ENCODE measurements around the gene POLR2I. TPM values are rescaled to one million over a fixed set of nuclear protein-coding genes. Genes with fewer than 3 reads are reported as not detected.

The POLR2I gene
- total and polyA plus RNA-seq, 9 of the 15 experiments (the other 6 are each of a cell fraction or from before 2014, with no cell fraction given), result 28.0 to 283 (median 123) TPM

- intact Hi-C loops (cut with micrococcal nuclease), result loop anchor here (1.0 to 10.0 kb wide), 3 partner anchors 23 to 121 kb away; partner anchors contain the start of gene SDHAF1
- FAIRE-seq, result no peak
- TF ChIP-seq GABPA (tag; conservative IDR thresholded peaks at IDR 0.05; ENCODE audit: low read depth), result peak; percentile 54
- peak; percentile 56 for TF ChIP-seq SUPT5H (IDR thresholded peaks at IDR 0.05)
- TF ChIP-seq NCOA1 (IDR thresholded peaks at IDR 0.05; ENCODE audit: low read depth), result no peak
- TF ChIP-seq PRDM10 (IDR thresholded peaks at IDR 0.05; ENCODE audit: partially characterized antibody), result peak; percentile 37
- TF ChIP-seq ZNF445 (CRISPR knock-in tag; IDR thresholded peaks at IDR 0.05; ENCODE audit: low read depth), result no peak
- no peak for TF ChIP-seq TCFL5 (CRISPR knock-in tag; conservative IDR thresholded peaks at IDR 0.05)
- peak; percentile 7; the same call in 1 of the 2 replicates for TF ChIP-seq REST (IDR thresholded peaks at IDR 0.05; ENCODE audit: borderline replicate concordance)
- TF ChIP-seq REST (CRISPR knock-in tag; IDR thresholded peaks at IDR 0.05; ENCODE audit: low read depth), result no peak
- peak; percentile 30; the same call in 1 of the 2 replicates for TF ChIP-seq ZBTB7A (IDR thresholded peaks at IDR 0.05; ENCODE audit: borderline replicate concordance, control insufficient read depth, low read depth, low read length)
These were observed 1.0 kb upstream of the POLR2I start, which contains the start of gene TBCB for GRCh38 chr19:36115453-36116343. Gene TBCB (plus strand): TSS chr19:36115468. CDS start chr19:36115561, 93 bp downstream.

More at GRCh38 chr19:36115453-36116343, 1.0 kb upstream of the POLR2I start, which contains the start of gene TBCB:
- 3% methylated on average over 30 of the region's 59 CpGs for WGBS (ENCODE audit: insufficient coverage, low coverage, missing lambda C conversion rate)
- peak within 1 kb of the TSS; percentile 74 for H3K27ac ChIP-seq (ENCODE audit: extremely low read depth, low read depth, low read length)
- no peaks in the 10 kb centered on the region for H3K9me3 ChIP-seq (replicated peaks; ENCODE audit: control insufficient read depth, insufficient read depth, low read depth, low read length)
- ATAC-seq (peak; percentile 68), DNase-seq (ENCODE audit: extremely low read depth in 1 of 4, low spot score in 3 of 4) (peak; percentile 82 to 94 (median 92))
- H3K4me3 ChIP-seq, result peak within 1 kb of the TSS; percentile 62
- peak within 1 kb of the TSS; percentile 96 for H3K4me2 ChIP-seq (ENCODE audit: insufficient read depth, low read length)
- peak within 1 kb of the TSS; percentile 73 to 91 for H3K9ac ChIP-seq (ENCODE audit: insufficient read depth in 1 of 2, low read depth in 2 of 2, low read length in 2 of 2)
- BruUV-seq (replicated peaks), result TSS peak; percentile 60
- H3K79me2 ChIP-seq (ENCODE audit: control insufficient read depth, insufficient read depth, low read length), result peaks cover 14% of the 10 kb centered on the region
- H3K4me1 ChIP-seq (replicated peaks in 1 of 2; ENCODE audit: control insufficient read depth in 2 of 2, insufficient read depth in 2 of 2, low read length in 2 of 2), result peaks cover 5 to 42% of the 10 kb centered on the region in 2 experiments; a peak in 3 of 5 replicates
- H4K20me1 ChIP-seq (replicated peaks; ENCODE audit: control insufficient read depth, insufficient read depth, low read length), result no peaks in the 10 kb centered on the region; the same call in 1 of the 2 replicates
- CTCF ChIA-PET (ENCODE audit: low intra/inter-chr PET ratio), result no interaction called here
- H3K36me3 ChIP-seq (ENCODE audit: control insufficient read depth, insufficient read depth, low read length), result peaks cover 24% of the 10 kb centered on the region; the same call in 2 of the 3 replicates
- POLR2A ChIA-PET, result interaction anchor here (0.6 to 1.5 kb wide), 7 partner anchors 10 to 102 kb away, joined by 3 to 6 read pairs (median 3); partner anchors contain the start of gene ALKBH6
- H2AFZ ChIP-seq (ENCODE audit: low read depth, low read length), result peak within 1 kb of the TSS; percentile 97
- in situ Hi-C loops (cut with MboI), result no loop called here
- no peaks in the 10 kb centered on the region for H3K27me3 ChIP-seq (ENCODE audit: control insufficient read depth in 2 of 2, insufficient read depth in 2 of 2, low read length in 2 of 2)
- H3K9me1 ChIP-seq (ENCODE audit: control insufficient read depth, insufficient read depth, low read length), result no peaks in the 10 kb centered on the region

All from K562 (cell line).